Kidney epithelial cell (primary cell): ENCODE results near the gene ZNF763. TPM values are rescaled to one million over a fixed set of nuclear protein-coding genes. Genes with fewer than 3 reads are reported as not detected.
"Not testable (repeated sequence)": the region's sequence is repeated elsewhere in the genome, so short reads cannot be mapped to it uniquely, and the experiment has no call there.

Source experiments
- DNase-seq: peaks from one replicate; pipeline ENCODE4 v3.0.0-alpha.2; 2010; ENCODE audit warnings: low read depth
- H3K27me3 ChIP-seq: 2 replicates; pipeline ENCODE4 v1.6.0; 2011; ENCODE audit warnings: low read length; ENCODE audit not compliant: control insufficient read depth, insufficient read depth
- H3K36me3 ChIP-seq: 2 replicates; pipeline ENCODE4 v1.5.1; 2011; ENCODE audit warnings: low read length; ENCODE audit not compliant: control insufficient read depth, insufficient read depth
- H3K4me3 ChIP-seq: 2 replicates; pipeline ENCODE4 v1.5.1; 2011; ENCODE audit warnings: low read depth, mild to moderate bottlenecking, control low read depth, low read length
- CTCF ChIP-seq: IDR thresholded peaks from 2 replicates; pipeline ENCODE4 v1.5.1; 2011; ENCODE audit warnings: mild to moderate bottlenecking, moderate library complexity, low read length, control low read depth, inconsistent platforms; ENCODE audit not compliant: insufficient read depth, poor library complexity, severe bottlenecking
- total RNA-seq: library from RNA; depleted of rRNA; stranded (reverse); fragments of >200 nt; gene quantifications from 2 replicates; pipeline ENCODE4 v1.2.3, GENCODE V29; 2015

The ZNF763 gene
- total RNA-seq, 1 donor from 2014 or later: 0.54 TPM

GRCh38 chr19:11982526-11982925 is 17.7 kb downstream of the ZNF763 start:
- Histone ChIP-seq H3K4me3 (no peak overlapping the region), H3K27me3 (no peaks in the 10 kb centered on the region), H3K36me3 (no peaks in the 10 kb centered on the region)
- DNase-seq: no peak
- TF ChIP-seq CTCF: no peak

GRCh38 chr19:11984986-11985385 is 20.1 kb downstream of the ZNF763 start:
- TF ChIP-seq CTCF: no peak
- Histone ChIP-seq H3K4me3 (no peak overlapping the region), H3K36me3 (no peaks in the 10 kb centered on the region), H3K27me3 (no peaks in the 10 kb centered on the region)
- no peak for DNase-seq

- no peak for DNase-seq
- H3K36me3 ChIP-seq: no peaks in the 10 kb centered on the region
- H3K27me3 ChIP-seq: no peaks in the 10 kb centered on the region
- H3K4me3 ChIP-seq: no peak overlapping the region
- TF ChIP-seq CTCF: no peak
Observed at GRCh38 chr19:11986754-11987153, 21.9 kb downstream of the ZNF763 start.

- no peaks in the 10 kb centered on the region for H3K27me3 ChIP-seq
- H3K4me3 ChIP-seq: peak overlapping the region; percentile 75
- peak; percentile 71 for DNase-seq
- no peaks in the 10 kb centered on the region for H3K36me3 ChIP-seq
- TF ChIP-seq CTCF: no peak
Observed at GRCh38 chr19:11987405-11988281, 22.8 kb downstream of the ZNF763 start.

- Histone ChIP-seq H3K4me3 (no peak overlapping the region), H3K27me3 (no peaks in the 10 kb centered on the region), H3K36me3 (no peaks in the 10 kb centered on the region)
- no peak for DNase-seq
- TF ChIP-seq CTCF: no peak
Observed at GRCh38 chr19:11989112-11989456, 24.2 kb downstream of the ZNF763 start.

GRCh38 chr19:11991921-11992320 is 27.1 kb downstream of the ZNF763 start:
- H3K27me3 ChIP-seq, H3K36me3 ChIP-seq, DNase-seq, H3K4me3 ChIP-seq: not testable (repeated sequence)
